ENCODE data around the gene PHF13.

PHF13 gene

GRCh38 chr1:6601923-6602668 is 11.4 kb upstream of the PHF13 start:
- no peak for DNase-seq (ENCODE audit: low read depth)

- peak; percentile 75 for DNase-seq (ENCODE audit: low read depth)
Measured at GRCh38 chr1:6602669-6603237, 10.8 kb upstream of the PHF13 start, which contains the start of gene KLHL21. Gene KLHL21, minus strand, starts transcription at chr1:6602869. Its CDS starts 52 bp downstream, at chr1:6602817.

- peak; percentile 69 for DNase-seq (ENCODE audit: low read depth)
Measured at GRCh38 chr1:6603238-6603914, 10.2 kb upstream of the PHF13 start.

GRCh38 chr1:6603915-6604558 is 9.5 kb upstream of the PHF13 start:
- peak; percentile 66 for DNase-seq (ENCODE audit: low read depth)

GRCh38 chr1:6612641-6613360 is 730 bp upstream of the PHF13 start:
- no peak for DNase-seq (ENCODE audit: low read depth)

GRCh38 chr1:6614019-6614928 is 743 bp downstream of the PHF13 start:
- no peak for DNase-seq (ENCODE audit: low read depth)

- no peak for DNase-seq (ENCODE audit: low read depth)
Measured at GRCh38 chr1:6614929-6615785, 1.6 kb downstream of the PHF13 start.

GRCh38 chr1:6619045-6619444 is 5.5 kb downstream of the PHF13 start:
- no peak for DNase-seq (ENCODE audit: low read depth)

GRCh38 chr1:6621429-6622391 is 8.2 kb downstream of the PHF13 start:
- DNase-seq (ENCODE audit: low read depth) = no peak

- DNase-seq (ENCODE audit: low read depth) = no peak
Measured at GRCh38 chr1:6622396-6623152, 9.0 kb downstream of the PHF13 start.

GRCh38 chr1:6623269-6623965 is 9.9 kb downstream of the PHF13 start:
- DNase-seq (ENCODE audit: low read depth) = no peak

- DNase-seq (ENCODE audit: low read depth) = peak; percentile 74
Measured at GRCh38 chr1:6624710-6625583, 11.4 kb downstream of the PHF13 start, which contains the start of gene THAP3. Gene THAP3, plus strand, starts transcription at chr1:6624868. Its CDS starts 351 bp downstream, at chr1:6625219.

GRCh38 chr1:6625584-6626149 is 12.1 kb downstream of the PHF13 start:
- DNase-seq (ENCODE audit: low read depth) = no peak

- no peak for DNase-seq (ENCODE audit: low read depth)
Measured at GRCh38 chr1:6627031-6627430, 13.5 kb downstream of the PHF13 start.

- no peak for DNase-seq (ENCODE audit: low read depth)
Measured at GRCh38 chr1:6627841-6628545, 14.5 kb downstream of the PHF13 start.

All from fibroblast of the conjunctiva (primary cell).